Stimulated activated CD4-positive, alpha-beta T cell treated with anti-CD3 and anti-CD28 coated beads, Interleukin-12 subunit alpha, Interleukin-12 subunit beta, amount 100 ng/mL, for 24 hours (primary cell): ENCODE results near the gene KLHL3.

Experiments
- DNase-seq, 2 experiments: peaks; one replicate each; pipeline ENCODE4 v3.0.0-alpha.2; 2020; ENCODE audit warnings: low read depth in 2 of 2

The KLHL3 gene

DNA sequence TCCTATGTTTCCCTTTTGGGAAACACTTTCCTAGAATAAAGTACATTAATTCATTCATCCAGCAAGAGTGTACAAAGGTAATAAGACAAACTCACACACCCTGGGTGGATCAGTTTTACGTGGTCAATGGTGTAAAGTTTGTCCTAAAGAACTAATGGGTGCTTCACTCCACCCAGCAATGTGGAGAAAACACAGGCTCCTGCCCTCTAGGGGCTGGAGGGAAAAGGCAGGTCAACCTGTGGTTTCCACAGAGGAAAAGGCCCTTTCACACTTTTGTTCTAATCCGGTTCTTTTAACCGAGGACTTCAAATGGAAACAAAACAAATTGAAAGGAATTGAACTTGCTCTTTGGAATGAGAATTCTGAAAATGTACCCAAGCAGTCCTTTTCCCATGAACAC lies 155.9 kb downstream of the KLHL3 start:
- DNase-seq: no peak

DNA sequence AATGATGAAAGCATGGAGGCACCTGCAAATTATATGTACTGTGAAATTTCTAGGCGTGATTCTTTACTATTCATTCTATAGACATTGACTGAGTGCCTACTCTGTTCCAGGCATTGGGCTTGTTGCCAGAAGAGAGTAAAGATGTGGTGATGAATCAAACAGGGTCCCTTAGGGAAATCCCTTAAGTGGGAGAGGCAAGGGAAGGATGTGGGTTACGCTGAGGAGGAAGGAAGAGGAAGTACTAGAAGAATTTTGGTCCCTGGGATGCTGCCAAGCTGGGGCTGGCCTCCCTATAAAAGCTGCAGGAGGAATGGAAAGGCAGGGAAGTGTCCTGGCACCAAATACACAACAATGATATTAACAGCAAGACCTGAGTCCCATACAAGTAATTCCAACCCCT lies 160.0 kb downstream of the KLHL3 start:
- DNase-seq: no peak

DNA sequence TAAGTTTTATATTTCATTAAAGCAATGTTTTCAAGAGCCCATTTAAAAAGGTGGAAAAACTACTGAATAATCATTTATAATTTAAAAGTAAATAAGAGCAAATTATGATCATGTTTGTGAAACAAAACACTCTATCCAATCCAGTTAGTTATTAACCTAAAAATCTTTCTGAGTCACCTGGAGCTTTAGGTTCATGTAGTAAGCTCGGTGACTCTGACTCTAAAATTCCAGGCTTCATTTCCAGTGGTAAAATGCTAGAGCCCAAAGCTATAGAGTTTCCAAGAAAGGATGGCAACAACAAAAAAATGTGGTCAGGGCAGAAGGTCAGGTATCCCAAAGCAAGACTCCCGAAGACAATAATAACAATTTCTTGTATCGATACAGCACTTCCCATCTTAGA lies 160.7 kb downstream of the KLHL3 start:
- no peak for DNase-seq

DNA sequence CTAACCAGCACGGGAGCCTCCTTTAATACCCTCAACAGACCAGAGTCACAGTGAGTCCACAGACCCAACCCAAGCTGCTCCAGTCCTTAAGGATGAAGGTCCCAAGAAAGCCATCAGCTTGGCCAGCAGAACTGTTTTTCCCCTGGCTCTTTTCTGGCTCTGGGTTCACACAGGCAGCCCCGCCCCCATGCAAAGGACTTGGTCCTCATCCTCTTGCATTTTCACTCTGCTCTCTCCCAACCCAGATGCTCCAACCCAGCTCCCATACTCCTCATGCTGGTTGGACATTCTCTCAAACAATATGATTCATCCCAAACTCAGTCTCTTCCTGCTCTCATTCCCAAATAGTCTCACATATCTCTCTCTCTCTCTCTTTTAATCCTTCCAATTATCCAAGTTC lies 162.5 kb downstream of the KLHL3 start:
- DNase-seq: no peak

DNA sequence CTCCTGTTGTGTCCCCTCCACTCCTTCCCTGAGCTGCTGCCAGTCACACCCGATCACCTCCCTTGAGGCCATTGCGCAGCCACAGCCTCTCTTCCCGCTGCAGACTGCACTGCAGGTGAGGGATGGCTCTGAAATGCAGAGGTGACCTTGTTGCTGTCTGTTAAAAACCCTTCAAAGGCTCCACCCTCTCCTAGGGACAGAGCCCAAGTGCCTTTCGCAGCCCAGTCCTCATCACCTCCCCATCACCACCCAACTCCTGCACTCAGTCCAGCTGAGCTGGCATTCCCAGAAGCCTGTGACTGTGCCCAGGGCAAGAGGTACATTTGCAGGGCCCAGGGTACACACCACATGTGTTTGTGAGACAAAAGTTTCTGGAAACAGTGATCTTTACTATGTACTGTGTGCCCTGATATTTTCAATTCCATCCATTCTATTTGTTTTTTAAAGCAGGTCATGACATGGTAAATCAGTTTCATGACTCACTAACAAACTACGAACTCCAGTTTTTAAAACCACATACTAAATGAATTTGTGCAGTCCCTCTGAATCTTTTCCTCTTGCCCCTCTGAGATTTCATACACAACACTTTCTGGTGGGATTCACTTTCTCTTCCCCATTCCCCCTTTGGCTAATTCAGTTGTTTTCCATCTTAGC lies 163.7 kb downstream of the KLHL3 start:
- no peak for DNase-seq

DNA sequence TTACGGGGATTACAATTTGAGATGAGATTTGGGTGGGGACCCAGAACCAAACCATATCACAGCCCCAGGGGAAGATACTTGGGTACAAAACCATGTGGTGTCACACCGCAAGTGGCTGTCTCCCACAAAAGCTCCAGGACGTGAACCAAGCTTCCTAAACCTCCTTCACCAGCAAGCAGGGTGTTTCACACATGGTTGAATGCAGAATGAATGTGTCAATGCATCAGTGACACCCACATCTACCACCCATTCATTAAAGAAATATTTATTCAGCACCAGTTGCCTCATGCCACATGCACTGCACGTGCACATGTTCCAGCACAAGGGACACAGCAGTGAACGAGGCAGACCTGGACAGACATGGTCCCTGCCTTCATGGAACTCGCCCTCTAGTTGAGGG lies 165.8 kb downstream of the KLHL3 start:
- no peak for DNase-seq
